Neural progenitor cell (in vitro differentiated cells): ENCODE measurements around the gene EBF4.

Experiments
- CTCF ChIP-seq: fragments of 200-600 bp; sonication (generic); IDR thresholded peaks from 2 replicates; pipeline ENCODE4 v1.5.1; 2017; ENCODE audit warnings: antibody characterized with exemption, mild to moderate bottlenecking
- EZH2 ChIP-seq: fragments of 200-600 bp; sonication (generic); IDR thresholded peaks from 2 replicates; pipeline ENCODE4 v1.6.1; 2017; ENCODE audit warnings: antibody characterized with exemption, mild to moderate bottlenecking, moderate library complexity
- EZH2phosphoT487 ChIP-seq: fragments of 200-600 bp; sonication (generic); IDR thresholded peaks from 2 replicates; pipeline ENCODE4 v1.6.1; 2017; ENCODE audit warnings: antibody characterized with exemption

DNA sequence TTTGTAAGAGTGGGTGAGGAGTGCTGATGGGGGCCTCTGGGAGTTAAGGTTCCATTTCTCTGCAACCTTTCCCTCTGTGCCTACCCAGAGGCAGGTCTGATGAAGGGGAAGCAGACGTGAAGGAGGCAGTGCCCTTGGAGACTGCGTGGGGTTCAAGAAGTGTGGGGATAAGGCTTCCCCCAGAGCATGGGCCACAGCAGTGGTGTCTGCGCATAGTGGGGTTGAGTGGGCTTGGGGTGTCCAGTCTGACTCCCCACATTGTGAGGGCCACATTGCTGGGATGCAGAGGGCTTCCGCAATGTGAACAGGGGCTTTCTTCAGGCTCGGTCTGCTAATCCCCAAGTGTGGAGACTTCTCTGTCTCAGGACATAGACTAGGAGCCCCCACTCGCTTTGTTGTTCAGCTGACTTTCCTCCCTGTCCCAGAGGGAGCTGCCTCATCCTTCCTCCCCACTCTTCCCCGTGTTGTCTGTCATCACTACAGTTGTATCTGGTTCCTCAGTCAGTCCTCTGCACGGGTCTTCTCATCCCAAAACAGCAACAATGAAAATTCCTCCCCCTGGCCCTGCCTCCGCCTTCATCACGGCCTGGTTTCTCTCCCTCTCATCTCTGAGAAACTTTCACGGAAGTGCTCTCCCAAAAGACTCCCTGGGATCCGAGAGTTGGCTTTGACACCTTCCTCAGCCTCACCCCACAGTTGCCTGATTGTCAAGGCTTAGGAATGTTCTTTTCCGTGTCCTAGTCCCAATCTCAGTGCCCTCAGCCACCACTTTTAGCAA lies 2.8 kb downstream of the EBF4 start:
- TF ChIP-seq EZH2 (no peak), CTCF (no peak), EZH2phosphoT487 (no peak)
